ENCODE measurements around the gene IZUMO4.
A peak's percentile ranks its signal among the peaks of the same experiment; 100 is the strongest.
"Not testable (repeated sequence)": the region's sequence is repeated elsewhere in the genome, so short reads cannot be mapped to it uniquely, and the experiment has no call there.

Gene IZUMO4

GRCh38 chr19:2083174-2083854 lies 13.4 kb upstream of the IZUMO4 start:
- peak; percentile 74 for DNase-seq

- peak; percentile 95 for DNase-seq
Measured at GRCh38 chr19:2084993-2085720, 11.6 kb upstream of the IZUMO4 start.

GRCh38 chr19:2086695-2087620 lies 9.8 kb upstream of the IZUMO4 start:
- peak; percentile 70 for DNase-seq

GRCh38 chr19:2087621-2088100 lies 9.1 kb upstream of the IZUMO4 start:
- peak; percentile 34 for DNase-seq

GRCh38 chr19:2089001-2089711 lies 7.6 kb upstream of the IZUMO4 start:
- no peak for DNase-seq

DNA sequence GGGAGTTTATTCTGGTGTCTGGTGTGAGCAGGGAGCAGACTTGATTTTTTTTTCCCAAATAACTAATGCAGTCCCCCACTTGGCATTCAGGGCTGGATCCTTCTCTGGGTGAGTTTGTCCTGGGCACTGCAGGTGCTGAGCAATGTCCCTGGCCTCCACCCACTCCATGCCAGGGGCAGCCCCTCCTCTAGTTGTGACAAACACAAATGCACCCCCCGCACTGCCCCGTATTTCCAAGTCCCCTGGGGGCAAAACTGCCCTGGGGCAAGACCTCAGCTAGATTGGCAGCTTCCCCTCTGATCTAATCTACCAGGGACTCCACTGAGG lies 7.0 kb upstream of the IZUMO4 start:
- DNase-seq: no peak

- not testable (repeated sequence) for DNase-seq
Measured at GRCh38 chr19:2091926-2092525, 4.7 kb upstream of the IZUMO4 start.

DNA sequence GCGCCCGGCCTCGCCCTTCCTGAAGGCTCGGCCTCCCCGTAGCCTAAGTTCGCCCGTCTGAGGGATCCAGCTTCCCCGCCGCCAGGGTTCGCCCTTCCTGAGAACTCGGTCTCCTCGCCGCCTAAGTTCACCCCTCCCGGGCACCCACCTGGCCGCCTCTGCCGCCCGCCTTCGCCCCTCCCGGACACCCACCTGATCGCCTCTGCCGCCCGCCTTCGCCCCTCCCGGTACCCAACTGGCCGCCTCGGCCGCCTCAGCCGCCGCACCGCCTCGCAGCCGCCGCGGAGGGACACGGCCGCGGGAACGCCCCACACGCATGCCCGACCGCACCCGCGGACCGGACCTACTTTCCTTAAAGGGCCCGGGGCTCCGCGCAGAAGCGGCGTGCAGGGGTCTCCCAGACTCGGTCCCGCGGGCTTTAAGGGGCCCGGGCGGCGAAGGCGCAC lies 658 bp upstream of the IZUMO4 start, which contains the start of gene MOB3A:
MOB3A (minus strand) TSS at position 293 of the 446 bp plus-strand sequence. CDS start 17,766 bp downstream, outside the sequence.
- peak; percentile 90 for DNase-seq

DNA sequence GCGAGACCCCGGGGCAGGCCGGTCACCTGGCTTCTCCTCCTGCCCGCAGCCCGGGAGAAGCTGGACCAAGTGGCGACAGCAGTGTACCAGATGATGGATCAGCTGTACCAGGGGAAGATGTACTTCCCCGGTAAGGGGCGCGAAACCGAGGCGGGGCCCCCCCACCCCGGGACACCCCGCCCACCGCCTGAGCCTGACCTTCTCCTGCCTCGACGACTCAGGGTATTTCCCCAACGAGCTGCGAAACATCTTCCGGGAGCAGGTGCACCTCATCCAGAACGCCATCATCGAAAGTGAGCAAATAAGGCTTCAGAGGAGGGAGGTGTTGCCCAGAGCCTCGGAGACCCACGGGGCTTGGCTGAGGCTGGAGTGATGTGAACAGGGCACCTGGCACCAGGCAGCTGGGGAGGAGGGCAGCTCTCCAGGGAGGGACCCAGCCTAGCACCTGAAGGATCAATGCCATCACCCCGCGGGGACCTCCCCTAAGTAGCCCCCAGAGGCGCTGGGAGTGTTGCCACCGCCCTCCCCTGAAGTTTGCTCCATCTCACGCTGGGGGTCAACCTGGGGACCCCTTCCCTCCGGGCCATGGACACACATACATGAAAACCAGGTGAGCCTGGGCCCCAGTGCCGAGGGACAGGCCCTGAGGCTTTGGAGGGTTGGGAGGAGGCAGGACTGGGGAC lies 629 bp downstream of the IZUMO4 start:
- peak; percentile 65 for DNase-seq

GRCh38 chr19:2097886-2098327 lies 1.2 kb downstream of the IZUMO4 start:
- no peak for DNase-seq

DNA sequence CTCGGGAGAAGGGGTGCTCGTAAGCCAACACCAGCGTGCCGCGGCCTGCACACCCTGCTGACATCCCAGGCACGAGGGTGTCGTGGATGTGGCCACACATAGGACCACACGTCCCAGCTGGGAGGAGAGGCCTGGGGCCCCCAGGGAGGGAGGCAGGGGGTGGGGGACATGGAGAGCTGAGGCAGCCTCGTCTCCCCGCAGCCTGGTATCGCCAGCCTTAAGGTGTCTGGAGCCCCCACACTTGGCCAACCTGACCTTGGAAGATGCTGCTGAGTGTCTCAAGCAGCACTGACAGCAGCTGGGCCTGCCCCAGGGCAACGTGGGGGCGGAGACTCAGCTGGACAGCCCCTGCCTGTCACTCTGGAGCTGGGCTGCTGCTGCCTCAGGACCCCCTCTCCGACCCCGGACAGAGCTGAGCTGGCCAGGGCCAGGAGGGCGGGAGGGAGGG lies 2.4 kb downstream of the IZUMO4 start:
- DNase-seq: no peak

DNA sequence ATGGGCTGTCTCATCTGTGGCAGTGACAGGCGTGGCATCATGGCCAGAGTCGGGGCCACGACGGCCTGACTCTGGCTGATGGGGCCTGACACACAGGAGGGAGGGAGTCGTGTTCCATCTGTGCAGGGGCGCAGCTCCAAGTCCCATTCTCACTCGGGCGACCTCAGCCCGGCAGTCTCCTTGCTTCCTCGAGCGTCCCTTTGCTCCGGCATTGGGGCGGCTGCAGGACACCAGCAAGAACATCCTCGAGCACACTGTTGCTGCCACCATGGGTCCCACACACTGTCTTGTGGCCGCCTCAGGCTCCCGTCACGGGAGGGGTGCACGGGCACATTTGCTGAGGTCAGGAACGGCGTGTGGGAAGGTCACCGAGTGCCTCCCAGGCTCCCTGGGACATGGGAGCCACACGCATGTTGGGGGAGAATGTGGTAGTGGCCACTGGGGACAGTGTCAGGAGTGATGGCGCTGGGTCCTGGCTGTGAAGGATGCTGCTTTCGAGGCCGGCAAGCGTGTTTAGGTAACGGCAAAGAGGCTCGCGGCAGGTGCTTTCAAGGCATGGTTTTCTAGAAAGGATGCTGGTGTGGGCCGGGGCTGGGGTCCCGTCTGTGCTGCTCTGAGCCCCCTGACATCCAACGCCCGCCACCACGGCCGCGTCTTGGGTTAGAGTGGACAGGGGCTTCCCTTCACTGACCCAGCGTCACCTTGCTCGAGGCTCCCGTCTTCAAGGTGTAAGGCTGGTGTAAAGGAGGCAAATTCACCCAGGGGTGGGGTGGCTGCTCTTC lies 3.4 kb downstream of the IZUMO4 start:
- DNase-seq: no peak

DNA sequence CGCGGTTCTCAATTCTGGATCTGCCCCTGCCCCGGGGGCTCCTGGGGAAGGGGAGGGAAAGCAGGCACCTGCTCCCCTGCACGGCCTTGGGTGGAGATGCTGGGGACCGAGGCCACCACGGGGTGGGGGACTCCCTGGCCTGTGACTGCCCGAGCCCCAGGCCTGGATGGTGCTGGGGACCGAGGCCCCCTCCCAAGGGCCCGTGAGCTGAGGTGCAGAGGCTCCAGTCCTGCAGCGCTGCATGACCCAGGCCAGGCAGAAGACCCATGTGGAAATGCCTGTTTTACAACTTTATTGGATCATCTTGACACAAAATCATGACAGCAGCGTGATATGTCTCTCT lies 4.0 kb downstream of the IZUMO4 start:
- no peak for DNase-seq

- no peak for DNase-seq
Measured at GRCh38 chr19:2101417-2102335, 5.0 kb downstream of the IZUMO4 start.

- DNase-seq: no peak
Measured at GRCh38 chr19:2103045-2103707, 6.5 kb downstream of the IZUMO4 start.

DNA sequence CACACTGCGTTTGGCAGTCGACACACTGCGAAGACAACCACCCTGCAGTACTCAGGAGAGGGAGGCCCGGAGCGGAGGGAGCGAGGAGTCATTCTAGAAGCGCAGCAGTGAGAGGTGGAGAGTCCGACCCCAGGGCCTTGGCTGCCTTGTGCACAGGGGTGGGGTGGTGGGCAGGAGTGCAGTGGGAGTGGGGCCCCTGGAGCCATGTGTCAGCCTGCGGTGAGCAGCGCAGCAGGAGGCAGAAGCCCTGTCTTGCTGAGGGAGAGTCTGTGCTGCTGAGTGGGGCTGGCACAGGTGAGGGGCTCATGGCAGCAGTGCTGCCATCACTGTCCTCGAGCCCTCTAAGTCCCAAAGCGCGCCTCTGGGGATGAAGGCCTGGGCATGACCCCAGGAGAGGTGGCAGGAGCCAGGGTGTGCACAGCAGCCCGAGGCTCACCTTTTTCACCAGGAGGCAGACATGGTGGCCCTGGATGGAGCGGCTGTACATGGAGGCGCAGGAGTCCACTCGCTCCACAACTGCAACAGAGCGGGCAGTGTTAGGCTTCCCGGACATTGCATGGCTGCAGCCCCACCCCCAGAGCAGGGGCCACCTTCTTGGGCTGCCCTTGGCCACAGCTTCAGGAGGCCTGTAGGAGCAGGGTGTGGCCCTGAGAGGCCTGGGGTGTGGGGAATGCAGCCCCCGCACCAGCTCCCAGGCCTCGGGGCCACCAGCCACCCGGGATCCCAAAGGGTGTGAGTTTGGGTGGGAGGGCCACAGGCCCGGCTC lies 11.7 kb downstream of the IZUMO4 start:
- no peak for DNase-seq

- no peak for DNase-seq
Measured at GRCh38 chr19:2109046-2109864, 12.5 kb downstream of the IZUMO4 start.

Measured in activated CD4-positive, alpha-beta T cell treated with anti-CD3 and anti-CD28 coated beads for 48 hours (primary cell).